ENCODE results near the gene LRBA.
"Not testable (repeated sequence)": the region's sequence is repeated elsewhere in the genome, so short reads cannot be mapped to it uniquely, and the experiment has no call there.

The LRBA gene

DNA sequence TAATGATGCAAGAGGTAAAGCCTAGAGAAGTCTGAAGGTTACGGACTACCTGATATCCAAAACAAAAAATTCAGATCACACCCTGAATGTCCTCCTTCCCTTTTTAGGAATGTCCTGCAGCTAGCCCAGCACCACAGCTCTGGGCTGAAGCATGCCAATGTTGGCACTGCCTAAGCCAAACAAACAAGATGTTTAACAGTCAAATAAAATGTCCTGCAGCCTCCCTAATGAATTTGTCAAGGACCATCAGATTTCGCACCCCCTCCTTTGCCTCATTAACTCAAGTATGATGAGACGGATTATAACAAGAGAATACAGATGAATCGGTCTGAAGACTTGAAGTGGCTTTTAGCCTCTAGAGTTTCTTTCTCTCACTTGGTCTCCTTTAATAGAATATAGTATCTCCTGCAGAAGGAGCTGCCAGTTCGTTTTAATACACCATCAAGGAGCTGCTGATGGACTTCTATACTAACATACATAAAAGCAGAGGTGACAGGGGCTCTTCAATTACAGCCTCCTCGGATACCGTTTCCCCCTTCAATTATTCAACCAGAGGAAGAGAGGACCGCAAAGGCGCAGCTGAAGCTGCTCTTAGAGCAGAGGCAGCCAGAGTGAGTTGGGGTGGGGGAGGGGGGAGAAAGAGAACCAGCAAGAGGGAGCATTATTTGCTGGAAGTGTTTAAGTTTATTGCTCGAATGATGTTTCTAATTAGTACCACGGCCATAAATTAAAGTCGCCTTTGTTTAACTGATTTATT is 436.2 kb downstream of the LRBA start:
- H3K4me1 ChIP-seq (ENCODE audit: control insufficient read depth, insufficient read depth, low read length) = peaks cover 14% of the 10 kb centered on the region
- peak overlapping the region; percentile 59 for H3K4me3 ChIP-seq (ENCODE audit: low read depth, low read length)
- no peaks in the 10 kb centered on the region for H3K36me3 ChIP-seq (ENCODE audit: control insufficient read depth, insufficient read depth, low read length)
- H3K27me3 ChIP-seq (ENCODE audit: control insufficient read depth, insufficient read depth, low read length) = peaks cover 52% of the 10 kb centered on the region
- H3K9ac ChIP-seq (ENCODE audit: low read depth, low read length) = no peak overlapping the region
- H3K9me3 ChIP-seq (ENCODE audit: control insufficient read depth, insufficient read depth, low read length) = no peaks in the 10 kb centered on the region

DNA sequence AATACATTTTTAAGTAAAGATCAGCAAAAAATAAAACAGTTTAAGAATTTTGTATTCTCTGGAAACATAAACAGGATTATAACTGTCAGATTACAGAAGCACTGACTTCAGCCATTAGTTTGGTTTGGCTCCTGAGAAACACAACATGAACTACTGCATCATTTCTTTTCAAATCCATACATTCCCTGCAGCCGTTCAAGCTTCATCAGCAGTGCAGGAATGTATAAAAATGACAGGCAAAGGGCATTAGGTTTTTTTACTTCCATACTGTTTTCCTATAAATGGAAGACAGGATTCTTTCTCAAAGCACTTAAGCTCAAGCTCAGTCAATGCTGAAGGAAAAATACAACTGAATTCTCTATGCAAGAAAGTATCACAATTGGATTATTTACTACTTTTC is 437.3 kb downstream of the LRBA start:
- peaks cover 14% of the 10 kb centered on the region for H3K4me1 ChIP-seq (ENCODE audit: control insufficient read depth, insufficient read depth, low read length)
- no peak overlapping the region for H3K9ac ChIP-seq (ENCODE audit: low read depth, low read length)
- H3K27me3 ChIP-seq (ENCODE audit: control insufficient read depth, insufficient read depth, low read length) = peaks cover 41% of the 10 kb centered on the region
- H3K36me3 ChIP-seq (ENCODE audit: control insufficient read depth, insufficient read depth, low read length) = no peaks in the 10 kb centered on the region
- H3K9me3 ChIP-seq (ENCODE audit: control insufficient read depth, insufficient read depth, low read length) = no peaks in the 10 kb centered on the region
- H3K4me3 ChIP-seq (ENCODE audit: low read depth, low read length) = no peak overlapping the region

DNA sequence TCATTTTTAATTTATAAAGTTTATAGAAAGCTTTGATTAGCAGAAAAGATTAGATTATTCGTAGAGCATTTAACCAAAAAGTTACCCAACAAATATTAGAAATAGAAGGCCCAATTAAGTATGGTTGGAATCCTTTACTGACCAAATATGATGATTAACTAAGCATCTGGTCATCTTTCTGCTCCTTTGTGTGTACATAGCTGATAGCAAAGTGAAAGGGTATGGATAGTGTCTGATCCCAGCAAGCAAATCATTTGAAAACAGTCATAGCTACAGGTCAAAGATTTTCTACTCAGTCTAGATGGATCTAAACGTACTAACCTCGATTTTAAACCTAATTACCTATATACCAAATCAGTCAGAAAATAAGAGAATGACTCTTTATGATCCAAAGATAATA is 440.4 kb downstream of the LRBA start:
- Histone ChIP-seq H3K9me3 (ENCODE audit: control insufficient read depth, insufficient read depth, low read length) (no peaks in the 10 kb centered on the region), H3K27me3 (ENCODE audit: control insufficient read depth, insufficient read depth, low read length) (peaks cover 13% of the 10 kb centered on the region), H3K36me3 (ENCODE audit: control insufficient read depth, insufficient read depth, low read length) (no peaks in the 10 kb centered on the region), H3K4me3 (ENCODE audit: low read depth, low read length) (no peak overlapping the region), H3K9ac (ENCODE audit: low read depth, low read length) (no peak overlapping the region), H3K4me1 (ENCODE audit: control insufficient read depth, insufficient read depth, low read length) (peaks cover 8% of the 10 kb centered on the region)

DNA sequence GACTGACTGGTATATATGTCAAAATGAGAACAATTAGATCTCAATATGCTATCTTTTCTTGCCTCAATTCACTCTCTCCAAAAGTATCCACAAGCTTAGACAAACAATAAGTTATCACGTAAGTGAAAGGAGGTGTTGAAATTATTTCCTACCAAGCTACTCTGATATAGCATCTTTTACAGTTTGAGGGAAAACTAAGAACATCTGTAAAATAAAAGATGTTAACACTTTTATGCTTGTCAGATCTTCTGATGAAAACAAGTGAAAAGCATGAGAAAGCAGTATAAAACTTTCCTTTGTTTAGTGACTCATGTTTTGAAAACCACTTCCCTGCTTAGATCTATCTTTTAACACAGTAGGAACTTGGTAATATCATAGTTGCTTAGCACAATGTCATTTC is 441.6 kb downstream of the LRBA start:
- Histone ChIP-seq H3K27me3 (ENCODE audit: control insufficient read depth, insufficient read depth, low read length) (peaks cover 3% of the 10 kb centered on the region), H3K9me3 (ENCODE audit: control insufficient read depth, insufficient read depth, low read length) (no peaks in the 10 kb centered on the region), H3K36me3 (ENCODE audit: control insufficient read depth, insufficient read depth, low read length) (no peaks in the 10 kb centered on the region), H3K4me3 (ENCODE audit: low read depth, low read length) (no peak overlapping the region), H3K4me1 (ENCODE audit: control insufficient read depth, insufficient read depth, low read length) (peaks cover 1% of the 10 kb centered on the region), H3K9ac (ENCODE audit: low read depth, low read length) (no peak overlapping the region)

DNA sequence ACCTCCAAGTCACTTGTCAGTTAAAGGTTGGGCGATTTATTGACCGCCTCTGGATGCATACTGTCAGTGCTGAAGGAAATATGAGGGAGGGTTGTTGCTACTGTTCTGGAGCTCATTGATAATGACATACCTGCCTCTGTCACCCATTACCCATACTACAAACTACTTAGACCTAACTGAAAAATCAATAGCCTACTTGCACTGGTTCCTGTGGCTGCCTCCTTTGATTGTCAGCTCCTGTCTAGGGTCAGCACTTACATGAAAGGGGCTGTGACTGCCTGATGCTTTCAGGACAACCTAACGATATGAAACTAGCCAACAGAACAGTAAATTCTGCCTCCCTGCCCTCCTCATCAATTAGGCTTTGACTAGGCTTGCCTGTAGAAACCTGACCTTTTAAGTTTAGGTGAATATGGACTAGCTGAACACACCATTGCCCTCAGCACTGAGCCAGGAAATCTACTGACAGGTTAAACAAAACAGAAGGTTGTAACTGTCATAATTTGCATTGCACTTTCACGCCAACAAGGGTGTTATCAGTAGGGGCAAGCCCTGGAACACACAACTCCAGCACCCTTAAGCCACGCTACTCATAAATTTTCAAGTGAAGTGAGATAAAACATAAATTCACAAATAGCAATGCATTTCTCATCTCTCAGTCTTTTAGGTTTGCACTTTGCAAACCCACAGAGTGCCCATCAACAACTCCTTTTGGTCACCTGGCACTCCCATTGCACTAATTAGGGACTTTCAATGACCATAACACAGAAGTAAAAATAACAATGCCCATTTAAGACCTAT is 442.2 kb downstream of the LRBA start:
- Histone ChIP-seq H3K27me3 (ENCODE audit: control insufficient read depth, insufficient read depth, low read length) (no peaks in the 10 kb centered on the region), H3K9ac (ENCODE audit: low read depth, low read length) (no peak overlapping the region), H3K9me3 (ENCODE audit: control insufficient read depth, insufficient read depth, low read length) (no peaks in the 10 kb centered on the region), H3K36me3 (ENCODE audit: control insufficient read depth, insufficient read depth, low read length) (no peaks in the 10 kb centered on the region), H3K4me3 (ENCODE audit: low read depth, low read length) (no peak overlapping the region), H3K4me1 (ENCODE audit: control insufficient read depth, insufficient read depth, low read length) (no peaks in the 10 kb centered on the region)

DNA sequence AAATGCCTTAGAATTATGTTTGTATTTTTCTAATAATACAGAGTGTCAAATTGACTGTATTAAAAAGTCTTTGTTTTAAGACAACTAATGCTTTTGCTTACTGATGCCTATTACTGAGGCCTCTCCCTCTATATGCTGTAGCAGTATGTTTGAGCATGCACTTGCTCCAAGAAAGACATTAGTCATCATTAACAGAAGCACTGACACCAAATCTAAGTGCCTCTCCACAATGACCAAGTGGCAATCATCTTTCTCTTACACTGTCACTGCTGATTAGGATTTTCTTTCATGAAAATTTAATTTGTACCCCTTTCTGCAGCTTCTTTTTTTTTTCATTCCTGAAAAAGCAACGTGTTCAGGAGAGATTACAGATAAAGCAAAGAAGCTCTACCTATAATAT is 444.2 kb downstream of the LRBA start:
- Histone ChIP-seq H3K9ac (ENCODE audit: low read depth, low read length) (no peak overlapping the region), H3K4me3 (ENCODE audit: low read depth, low read length) (no peak overlapping the region), H3K27me3 (ENCODE audit: control insufficient read depth, insufficient read depth, low read length) (no peaks in the 10 kb centered on the region), H3K36me3 (ENCODE audit: control insufficient read depth, insufficient read depth, low read length) (no peaks in the 10 kb centered on the region), H3K4me1 (ENCODE audit: control insufficient read depth, insufficient read depth, low read length) (no peaks in the 10 kb centered on the region), H3K9me3 (ENCODE audit: control insufficient read depth, insufficient read depth, low read length) (no peaks in the 10 kb centered on the region)

DNA sequence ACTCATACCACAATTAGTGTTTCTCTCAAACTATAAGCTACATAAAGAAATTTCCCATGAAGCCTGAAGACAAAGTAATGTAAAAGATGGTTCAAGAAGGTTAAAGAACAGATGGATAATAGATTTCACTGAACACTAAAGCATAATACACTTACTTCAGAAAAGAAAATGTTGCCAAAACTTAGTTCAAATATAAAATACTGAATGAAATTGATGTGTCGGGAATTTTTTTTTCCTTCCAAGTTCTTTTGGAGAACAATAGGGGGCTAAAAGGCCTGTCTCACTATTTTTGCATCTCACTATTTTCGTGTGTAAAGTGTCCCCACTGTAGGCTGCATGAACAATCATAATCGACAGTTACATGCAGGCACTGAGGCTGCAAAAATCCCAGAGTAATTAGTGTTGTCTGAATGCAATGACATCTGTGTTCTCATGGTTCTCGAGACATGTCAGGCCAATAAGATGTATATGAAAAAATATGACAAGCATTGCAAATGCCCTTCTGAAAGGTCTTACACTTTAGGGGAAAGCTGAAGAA is 445.0 kb downstream of the LRBA start:
- Histone ChIP-seq H3K27me3 (ENCODE audit: control insufficient read depth, insufficient read depth, low read length) (no peaks in the 10 kb centered on the region), H3K9ac (ENCODE audit: low read depth, low read length) (no peak overlapping the region), H3K4me1 (ENCODE audit: control insufficient read depth, insufficient read depth, low read length) (no peaks in the 10 kb centered on the region), H3K36me3 (ENCODE audit: control insufficient read depth, insufficient read depth, low read length) (no peaks in the 10 kb centered on the region), H3K4me3 (ENCODE audit: low read depth, low read length) (no peak overlapping the region), H3K9me3 (ENCODE audit: control insufficient read depth, insufficient read depth, low read length) (no peaks in the 10 kb centered on the region)

DNA sequence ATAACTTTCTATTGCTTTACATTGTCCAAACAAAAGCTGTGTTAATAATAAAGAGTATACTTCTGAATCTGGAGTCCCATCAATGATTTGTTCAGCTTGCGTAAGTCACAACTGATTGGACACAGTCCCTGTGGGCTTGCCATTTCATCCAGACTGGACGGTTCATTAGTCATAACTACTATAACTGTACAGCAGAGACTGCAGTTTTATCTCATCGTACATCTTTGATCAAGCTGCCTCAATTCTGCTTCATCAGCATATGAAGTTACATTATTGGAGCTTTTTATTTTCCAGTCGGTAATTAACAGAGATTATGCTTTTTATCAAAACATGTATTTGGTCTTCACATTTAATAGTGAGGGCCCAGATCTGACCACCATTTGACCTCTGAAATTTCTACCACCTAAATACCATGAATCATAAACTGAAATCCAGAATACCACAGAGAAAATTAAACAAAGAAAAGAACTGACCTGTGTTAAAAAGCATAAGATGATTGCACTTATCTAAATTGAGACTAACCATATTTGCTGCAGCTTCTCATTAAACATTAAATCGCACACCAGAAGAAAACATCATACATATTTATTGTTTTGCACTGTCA is 445.6 kb downstream of the LRBA start:
- no peaks in the 10 kb centered on the region for H3K36me3 ChIP-seq (ENCODE audit: control insufficient read depth, insufficient read depth, low read length)
- H3K4me3 ChIP-seq (ENCODE audit: low read depth, low read length) = no peak overlapping the region
- no peaks in the 10 kb centered on the region for H3K4me1 ChIP-seq (ENCODE audit: control insufficient read depth, insufficient read depth, low read length)
- H3K9ac ChIP-seq (ENCODE audit: low read depth, low read length) = no peak overlapping the region
- H3K27me3 ChIP-seq (ENCODE audit: control insufficient read depth, insufficient read depth, low read length) = no peaks in the 10 kb centered on the region
- no peaks in the 10 kb centered on the region for H3K9me3 ChIP-seq (ENCODE audit: control insufficient read depth, insufficient read depth, low read length)

DNA sequence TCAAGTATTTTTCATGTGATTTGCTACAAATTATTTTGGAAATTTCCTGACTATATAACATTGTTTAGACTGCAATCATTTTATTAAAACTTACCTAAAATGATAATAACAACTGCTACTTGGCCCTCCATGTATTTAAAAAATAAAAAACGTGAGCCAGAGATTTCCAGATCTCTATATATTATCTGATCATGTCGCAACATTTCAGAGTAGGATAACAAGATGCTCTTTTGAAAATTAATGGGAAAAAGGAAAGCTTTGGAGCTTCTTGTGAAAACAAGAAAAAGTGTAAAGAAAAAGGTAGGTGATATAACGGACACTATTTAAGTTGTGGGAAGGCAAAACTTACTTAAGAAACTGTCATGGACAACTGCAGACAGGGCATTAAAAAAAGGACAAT is 448.0 kb downstream of the LRBA start:
- no peak overlapping the region for H3K4me3 ChIP-seq (ENCODE audit: low read depth, low read length)

DNA sequence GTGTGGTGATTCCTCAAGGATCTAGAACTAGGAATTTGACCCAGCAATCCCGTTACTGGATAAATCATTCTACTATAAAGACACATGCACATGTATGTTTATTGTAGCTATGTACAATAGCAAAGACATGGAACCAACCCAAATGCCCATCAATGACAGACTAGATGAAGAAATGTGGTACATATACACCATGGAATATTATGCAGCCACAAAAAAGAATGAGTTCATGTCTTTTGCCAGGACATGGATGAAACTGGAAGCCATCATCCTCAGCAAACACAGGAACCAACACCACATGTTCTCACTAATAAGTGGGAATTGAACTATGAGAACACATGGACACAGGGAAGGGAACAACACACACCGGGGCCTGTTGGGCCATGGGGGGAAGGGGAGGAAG is 450.1 kb downstream of the LRBA start:
- not testable (repeated sequence) for H3K4me3 ChIP-seq (ENCODE audit: low read depth, low read length); H3K4me1 ChIP-seq (ENCODE audit: control insufficient read depth, insufficient read depth, low read length); H3K9ac ChIP-seq (ENCODE audit: low read depth, low read length); H3K9me3 ChIP-seq (ENCODE audit: control insufficient read depth, insufficient read depth, low read length); H3K27me3 ChIP-seq (ENCODE audit: control insufficient read depth, insufficient read depth, low read length); H3K36me3 ChIP-seq (ENCODE audit: control insufficient read depth, insufficient read depth, low read length)

More for the DNA sequence above, 448.0 kb downstream of the LRBA start:
- Histone ChIP-seq H3K36me3 (ENCODE audit: control insufficient read depth, insufficient read depth, low read length) (no peaks in the 10 kb centered on the region), H3K9me3 (ENCODE audit: control insufficient read depth, insufficient read depth, low read length) (no peaks in the 10 kb centered on the region), H3K27me3 (ENCODE audit: control insufficient read depth, insufficient read depth, low read length) (no peaks in the 10 kb centered on the region), H3K9ac (ENCODE audit: low read depth, low read length) (no peak overlapping the region), H3K4me1 (ENCODE audit: control insufficient read depth, insufficient read depth, low read length) (no peaks in the 10 kb centered on the region)

DNA sequence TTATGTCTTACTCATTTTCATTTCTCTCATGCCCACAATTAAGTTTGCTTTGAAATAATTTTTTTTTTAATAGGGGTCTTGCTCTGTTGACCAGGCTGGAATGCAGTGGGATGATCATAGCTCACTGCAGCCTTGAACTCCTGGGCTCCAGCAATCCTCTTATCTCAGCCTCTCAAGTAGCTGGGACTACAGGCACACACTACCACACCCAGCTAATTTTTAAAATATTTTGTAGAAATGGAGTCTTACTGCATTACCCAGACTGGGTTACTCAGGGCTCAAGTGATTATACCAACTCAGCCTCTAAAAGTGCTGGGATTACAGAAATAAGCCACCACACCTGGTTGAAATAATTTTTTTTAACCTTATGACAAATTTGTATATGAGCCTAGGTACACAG is 452.3 kb downstream of the LRBA start:
- Histone ChIP-seq H3K4me3 (ENCODE audit: low read depth, low read length) (no peak overlapping the region), H3K9ac (ENCODE audit: low read depth, low read length) (no peak overlapping the region), H3K4me1 (ENCODE audit: control insufficient read depth, insufficient read depth, low read length) (no peaks in the 10 kb centered on the region), H3K27me3 (ENCODE audit: control insufficient read depth, insufficient read depth, low read length) (no peaks in the 10 kb centered on the region), H3K36me3 (ENCODE audit: control insufficient read depth, insufficient read depth, low read length) (no peaks in the 10 kb centered on the region), H3K9me3 (ENCODE audit: control insufficient read depth, insufficient read depth, low read length) (no peaks in the 10 kb centered on the region)

Measured in iPS-15b (cell line).